HG02973 (cell line): ENCODE results near the gene ADIG.

ENCODE experiments used
- ATAC-seq: cut with Tn5 transposase; IDR thresholded peaks from one replicate; pipeline ENCODE4 v1.9.1; 2021; ENCODE audit warnings: moderate library complexity; ENCODE audit not compliant: unreplicated experiment

The ADIG gene

DNA sequence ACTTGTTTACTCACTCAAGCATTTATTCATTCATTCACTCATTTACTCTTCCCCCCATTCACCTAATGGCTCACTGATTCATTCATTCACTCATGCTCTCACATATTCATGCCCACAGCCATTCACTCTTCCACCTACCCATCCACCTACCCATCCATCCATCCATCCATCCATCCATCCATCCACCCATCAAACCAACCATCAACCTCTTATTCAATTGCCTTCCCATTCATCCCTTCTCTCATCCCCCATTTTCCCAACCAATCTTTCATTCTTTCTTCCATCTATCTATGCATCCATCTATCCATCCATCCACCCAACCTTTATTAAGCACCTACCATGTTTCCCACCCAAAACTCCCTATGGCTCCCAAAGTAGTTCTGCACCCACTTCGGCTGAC lies 19.1 kb downstream of the ADIG start:
- no peak for ATAC-seq

DNA sequence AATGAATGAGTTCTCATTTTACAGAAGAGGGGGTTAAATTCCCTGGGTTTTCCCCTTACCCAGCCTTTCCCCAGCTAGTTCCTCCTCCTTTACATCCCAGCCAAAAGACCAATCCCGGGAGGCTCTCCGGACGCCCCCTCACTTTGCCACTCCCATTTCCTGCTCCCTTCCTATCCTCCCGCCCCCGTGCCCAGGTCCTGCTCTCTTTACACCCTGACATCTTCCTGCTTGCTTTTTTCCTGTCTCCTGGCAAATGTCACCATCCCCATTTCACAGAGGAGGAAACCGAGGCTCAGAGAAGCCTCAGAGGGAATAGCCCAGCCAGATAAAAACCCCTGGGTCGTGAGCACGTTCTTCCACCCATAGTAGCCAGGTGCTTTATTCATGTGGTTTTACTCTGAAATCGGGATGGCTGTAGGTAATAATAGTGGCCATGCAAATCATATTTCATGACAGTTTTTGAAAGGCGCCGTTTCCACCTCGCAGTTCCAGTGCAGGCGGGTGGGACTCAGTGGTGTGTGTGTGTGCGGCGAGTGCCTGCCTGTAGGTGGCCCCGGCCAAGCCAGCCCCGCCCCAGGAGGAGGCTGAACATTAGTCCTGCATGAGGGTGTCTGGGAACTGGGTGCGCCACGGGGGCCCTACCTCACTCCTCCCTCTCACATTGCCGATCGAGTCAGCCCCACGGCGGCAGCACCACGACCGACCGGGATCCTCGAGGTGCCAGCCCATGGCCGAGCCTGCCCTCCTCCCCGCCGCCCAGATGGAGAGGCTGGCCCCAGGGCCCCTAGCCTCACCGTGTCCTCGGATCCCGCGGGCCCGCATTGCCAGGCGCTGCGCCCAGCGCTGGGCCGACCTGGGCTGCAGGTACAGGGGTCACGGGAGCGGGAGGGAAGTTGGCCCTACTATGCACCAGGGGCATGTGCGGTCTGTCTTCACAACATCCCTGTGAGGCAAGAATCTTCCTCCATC lies 20.5 kb downstream of the ADIG start, which contains the start of gene ARHGAP40:
Gene ARHGAP40, plus strand, starts transcription at position 594 of the 969 bp plus-strand sequence.
- ATAC-seq = peak; percentile 76

DNA sequence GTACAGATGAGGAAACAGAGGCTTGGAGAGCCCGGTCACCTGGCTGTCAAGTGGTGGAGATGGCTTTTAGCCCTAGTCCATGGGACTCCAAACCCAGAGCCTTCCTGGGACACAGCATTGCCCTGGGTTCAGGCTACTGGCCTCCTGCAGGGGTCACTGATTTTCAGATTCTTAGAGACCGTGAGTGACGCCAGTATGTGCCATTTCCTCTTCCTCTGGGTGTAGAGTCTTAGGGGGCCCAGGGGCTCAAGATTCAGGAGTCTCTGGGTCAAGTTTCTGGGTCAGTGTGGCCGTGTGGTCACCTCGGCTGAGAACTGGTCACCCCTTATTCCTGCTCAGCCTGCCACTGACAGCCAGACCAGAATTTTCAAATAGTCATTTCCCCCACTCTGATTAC lies 21.2 kb downstream of the ADIG start:
- no peak for ATAC-seq

DNA sequence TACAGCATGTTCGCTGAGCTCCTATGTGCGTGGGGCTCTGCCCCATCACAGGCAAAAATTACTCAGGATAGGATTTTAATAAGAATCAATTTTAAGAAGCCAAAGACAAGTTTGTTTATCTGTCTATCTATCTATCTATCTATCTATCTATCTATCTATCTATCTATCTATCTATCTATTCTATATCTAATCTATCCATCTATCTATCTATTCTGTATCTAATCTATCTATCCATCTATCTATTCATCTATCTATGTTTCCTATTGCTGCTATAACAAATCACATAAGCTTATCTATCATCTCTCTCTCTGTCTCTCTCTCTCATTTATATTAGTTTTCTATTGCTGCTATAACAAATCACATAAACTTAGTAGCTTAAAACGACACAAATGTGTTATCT lies 22.3 kb downstream of the ADIG start:
- no peak for ATAC-seq

DNA sequence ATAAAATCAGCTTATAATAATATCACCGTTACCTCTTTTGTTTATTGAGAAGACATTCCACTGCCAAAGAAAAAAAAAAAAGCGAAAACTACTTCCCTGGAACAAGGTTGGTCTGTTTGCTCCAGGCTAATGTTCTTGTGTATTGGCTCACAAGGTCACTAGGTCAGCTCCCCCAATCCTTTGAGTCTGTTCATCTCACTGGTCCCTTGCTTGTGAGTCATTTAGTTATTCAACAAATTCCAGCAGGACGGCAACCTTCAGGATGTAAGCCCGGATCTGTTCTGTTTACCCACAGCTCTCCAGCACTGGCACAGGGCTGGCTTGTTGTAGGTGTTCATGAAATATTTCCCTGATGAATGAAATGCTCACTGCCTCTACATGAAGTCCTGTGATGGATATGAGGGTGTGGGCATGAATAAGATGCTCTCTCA lies 23.9 kb downstream of the ADIG start:
- ATAC-seq = no peak

DNA sequence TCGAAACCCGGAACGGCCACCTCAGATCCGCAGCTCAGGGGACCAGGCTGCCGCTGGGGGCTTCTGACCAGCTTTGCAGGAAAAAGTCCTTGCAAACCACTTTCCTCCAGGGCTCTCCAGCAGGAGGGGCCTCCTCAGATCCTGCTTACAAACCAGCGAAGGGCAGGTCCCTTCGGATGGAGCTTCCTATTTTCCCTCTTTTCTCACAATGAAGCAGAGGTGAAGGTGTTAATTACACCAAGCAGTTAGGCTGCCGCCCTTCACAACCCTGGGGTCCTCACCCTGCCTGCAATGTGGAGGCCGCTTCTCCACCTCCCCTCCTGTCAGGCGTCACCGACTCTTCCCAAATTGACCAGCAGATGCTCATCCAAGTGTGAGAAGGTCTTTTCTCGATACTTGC lies 26.4 kb downstream of the ADIG start:
- ATAC-seq = no peak

DNA sequence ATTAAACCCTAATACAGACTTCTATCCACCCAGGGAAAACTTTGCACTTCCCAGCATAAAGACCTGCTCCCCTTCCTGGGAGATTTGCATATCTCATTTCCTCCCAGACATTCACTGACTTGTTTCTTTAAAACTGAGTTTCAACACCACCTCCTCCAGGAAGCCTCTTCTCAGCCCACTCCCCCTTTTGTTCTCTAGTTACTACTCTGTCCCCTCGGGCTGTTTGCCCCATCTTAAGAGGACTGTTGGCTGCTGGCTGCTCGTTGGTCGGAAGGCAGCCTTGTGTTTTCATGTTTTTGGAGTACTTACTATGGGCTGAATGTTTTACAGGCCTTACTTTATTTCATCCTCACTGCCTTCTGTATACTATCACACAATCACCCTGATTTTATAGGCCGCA lies 27.2 kb downstream of the ADIG start:
- no peak for ATAC-seq

DNA sequence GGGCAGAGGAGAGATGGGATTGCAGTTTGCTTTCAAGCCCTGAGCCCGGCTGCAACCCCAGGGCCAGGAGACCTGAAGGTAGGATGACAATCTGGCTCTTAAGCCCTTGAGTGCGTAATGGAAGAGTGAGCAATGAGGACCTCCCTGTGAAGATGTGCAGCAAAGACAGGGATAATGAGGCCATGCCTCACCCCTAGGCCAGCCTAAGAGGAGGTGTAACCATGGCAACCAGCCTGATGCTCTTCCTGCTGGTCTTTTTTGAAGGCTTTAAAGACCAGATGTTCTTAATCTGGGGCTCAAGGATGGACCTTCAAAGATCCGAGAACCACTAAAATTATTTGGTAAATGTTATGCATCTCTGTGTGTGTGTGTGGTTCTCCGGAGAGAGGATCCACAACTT lies 28.8 kb downstream of the ADIG start:
- ATAC-seq = no peak

DNA sequence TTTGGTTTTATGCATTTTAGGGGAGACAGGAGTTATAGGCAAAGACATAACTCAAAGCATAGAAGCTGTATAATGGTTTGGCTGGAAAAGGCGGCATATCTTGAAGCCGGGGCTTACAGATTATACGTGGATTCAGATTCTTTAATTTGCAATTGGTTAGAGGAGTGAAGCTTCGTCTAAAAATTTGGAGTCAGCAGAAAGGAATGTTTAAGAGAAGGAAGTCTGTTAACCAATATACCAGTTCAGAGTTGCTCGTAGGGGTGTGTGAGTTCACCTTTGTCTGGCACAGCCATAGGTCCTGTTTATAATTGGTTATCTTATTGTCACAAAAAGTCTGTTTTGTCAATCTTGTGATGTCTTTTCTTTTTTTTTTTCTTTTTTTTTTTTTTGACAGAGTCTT lies 29.5 kb downstream of the ADIG start:
- ATAC-seq = no peak

DNA sequence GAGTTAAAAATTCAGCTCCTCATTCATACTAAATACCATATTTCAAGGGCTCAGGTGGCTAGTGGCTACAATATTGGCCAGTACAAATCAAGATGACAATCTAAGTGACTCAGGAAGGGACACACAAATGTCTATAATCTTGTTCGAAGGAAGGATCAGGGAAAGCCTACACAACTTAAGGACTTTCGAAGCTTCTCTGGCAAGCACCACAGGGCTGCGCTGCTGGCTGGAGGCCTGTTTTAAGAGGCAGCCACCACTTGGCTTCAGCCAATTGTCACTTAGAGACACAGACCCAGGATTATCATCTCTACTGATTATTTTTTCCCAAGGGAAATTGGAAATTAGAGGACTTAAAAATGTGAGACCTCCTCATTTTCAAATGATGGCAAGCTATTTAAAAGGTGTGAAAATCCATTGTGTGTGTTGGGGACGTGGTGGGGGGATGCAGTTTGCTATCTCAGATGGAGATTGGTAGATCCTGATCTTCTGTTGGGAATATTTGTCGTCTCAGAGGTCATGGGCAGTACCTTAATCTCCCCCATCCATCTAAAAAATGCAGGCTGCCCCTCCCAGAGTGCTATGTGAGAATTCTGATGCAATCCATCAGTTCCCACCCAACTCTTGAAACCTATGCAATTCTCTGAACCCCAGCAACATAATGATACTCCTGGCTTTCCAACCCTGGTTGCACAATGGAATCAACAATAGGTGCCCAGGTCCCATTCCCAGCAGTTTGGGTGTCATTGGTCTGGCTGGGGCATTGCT lies 31.9 kb downstream of the ADIG start:
- ATAC-seq = no peak

DNA sequence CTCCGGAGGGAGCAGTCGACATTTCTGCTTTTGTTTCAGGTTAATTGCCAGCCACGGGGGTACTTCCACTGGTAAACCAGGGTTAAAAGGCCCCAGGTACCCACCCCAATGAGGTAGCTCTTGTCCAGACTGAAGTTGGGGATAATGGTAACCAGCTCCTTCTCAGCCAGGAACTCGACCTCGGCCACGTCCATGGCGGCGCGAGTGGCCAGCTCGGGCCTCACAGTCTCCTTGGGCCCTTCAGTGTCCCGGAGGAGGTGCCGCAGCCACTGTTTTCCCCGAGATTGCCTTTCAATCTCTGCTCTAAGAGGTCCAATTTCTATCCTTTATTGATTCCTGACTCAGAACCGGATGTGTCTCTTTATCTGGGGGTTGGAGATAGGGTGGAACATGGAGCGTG lies 34.3 kb downstream of the ADIG start:
- no peak for ATAC-seq

DNA sequence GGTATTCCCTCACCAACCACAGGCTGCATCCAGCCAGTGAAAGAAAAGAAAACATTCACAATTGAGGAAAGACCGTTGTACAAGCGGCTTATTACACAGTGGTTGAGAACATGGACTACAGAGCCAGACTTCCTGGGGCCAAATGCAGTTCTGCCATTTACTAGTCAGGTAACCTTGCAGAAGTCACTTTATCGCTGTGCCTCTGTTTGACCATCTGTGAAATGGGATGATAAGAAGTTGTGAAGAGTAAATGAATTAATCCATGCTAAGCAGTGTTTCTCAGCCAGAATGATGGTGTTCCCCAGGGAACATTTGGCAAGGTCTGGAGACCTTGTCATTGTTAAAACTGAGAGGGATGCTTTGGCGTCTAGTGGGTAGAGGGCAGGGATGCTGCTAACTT lies 35.5 kb downstream of the ADIG start:
- no peak for ATAC-seq

DNA sequence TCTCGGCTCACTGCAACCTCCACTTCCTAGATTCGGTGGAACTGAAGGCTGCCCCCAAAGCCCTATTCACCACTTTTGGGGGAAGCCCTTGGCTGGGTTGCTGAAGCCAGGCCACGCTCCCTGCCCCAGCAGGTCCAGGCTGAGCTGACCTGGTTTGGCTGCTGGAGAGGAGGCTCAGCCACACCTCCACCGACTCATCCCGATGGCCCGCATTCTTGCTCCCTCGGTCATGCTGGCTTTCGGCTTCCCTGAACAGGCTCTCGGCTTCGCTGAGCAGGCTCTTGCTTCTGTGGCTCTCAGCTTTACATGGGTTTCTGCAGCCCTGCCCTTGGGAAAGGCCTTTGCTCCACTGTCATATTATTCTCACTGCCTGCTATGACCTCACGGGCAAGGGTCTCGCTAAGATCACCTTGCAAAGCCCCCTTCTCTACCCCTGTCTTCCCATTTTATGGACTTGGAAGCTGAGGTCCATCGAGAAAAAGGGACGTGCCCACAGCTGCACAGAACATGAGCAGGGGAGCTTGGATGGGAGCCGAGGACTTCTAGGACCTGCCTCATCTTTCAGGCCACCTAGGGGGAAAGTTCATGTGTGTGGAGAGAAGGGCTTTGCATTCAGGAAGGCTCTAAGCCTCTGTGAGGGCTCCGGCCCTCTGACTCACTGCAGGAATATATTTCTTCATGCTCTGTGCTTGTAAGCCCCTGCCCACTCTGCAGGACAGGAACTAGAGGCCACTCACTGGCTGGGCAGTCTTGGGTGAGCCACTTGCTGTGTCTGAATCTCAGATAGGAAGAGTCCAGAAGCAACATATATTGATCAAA lies 36.2 kb downstream of the ADIG start:
- no peak for ATAC-seq

DNA sequence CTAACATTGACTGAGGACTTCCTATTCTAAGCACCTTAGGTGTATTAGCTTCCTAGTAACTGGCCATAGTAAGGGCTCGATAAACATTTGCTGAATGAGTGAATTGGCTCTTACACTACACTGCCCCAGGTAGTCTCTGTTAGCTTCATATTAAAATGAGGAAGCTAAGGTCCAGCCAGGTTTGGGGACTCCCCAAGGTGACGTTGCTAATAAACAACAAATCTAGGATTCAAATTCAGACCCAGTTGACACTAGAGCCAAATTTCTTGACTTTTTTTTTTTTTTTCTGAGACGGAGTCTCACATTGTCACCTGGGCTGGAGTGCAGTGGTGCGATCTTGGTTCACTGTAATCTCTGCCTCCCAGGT lies 36.8 kb downstream of the ADIG start:
- no peak for ATAC-seq

DNA sequence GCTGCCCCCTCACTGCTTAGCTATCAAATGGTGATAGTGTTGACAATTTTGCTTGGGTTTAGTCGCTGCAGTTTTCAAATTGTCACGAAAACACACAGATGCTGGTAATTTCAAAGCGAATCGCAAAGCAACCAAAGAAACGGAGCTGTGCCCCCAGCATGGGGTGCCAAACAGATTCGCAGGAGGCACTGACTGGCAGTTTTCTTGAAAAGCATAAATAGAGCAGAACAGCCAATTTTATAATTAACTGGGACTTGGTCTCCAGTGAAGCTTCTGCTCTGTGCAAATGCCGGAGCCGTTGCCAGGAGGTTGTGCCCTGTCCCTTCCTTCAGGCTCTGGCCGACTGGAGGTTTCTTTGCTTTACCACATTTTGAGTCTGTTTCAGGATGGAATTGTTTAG lies 39.4 kb downstream of the ADIG start:
- no peak for ATAC-seq

DNA sequence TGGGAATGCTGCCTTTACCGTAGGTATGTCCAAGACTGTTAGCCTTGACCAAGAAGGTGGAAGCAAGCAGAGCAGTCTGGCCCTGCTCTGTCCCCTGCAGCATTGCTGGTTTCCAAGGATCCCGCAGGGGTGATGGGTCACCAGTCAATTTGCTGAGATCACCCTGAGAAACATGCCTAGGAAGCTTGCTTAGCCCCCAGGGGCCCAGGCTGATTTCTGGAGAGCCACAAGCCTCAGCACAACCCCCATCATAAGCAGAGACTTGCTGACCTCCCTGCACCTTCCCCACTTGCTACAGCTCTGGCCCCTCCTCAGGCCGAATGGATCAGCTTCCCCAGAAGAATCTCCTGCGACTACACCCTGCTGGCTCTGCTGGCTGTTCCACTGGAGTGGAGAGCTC lies 42.1 kb downstream of the ADIG start:
- no peak for ATAC-seq

DNA sequence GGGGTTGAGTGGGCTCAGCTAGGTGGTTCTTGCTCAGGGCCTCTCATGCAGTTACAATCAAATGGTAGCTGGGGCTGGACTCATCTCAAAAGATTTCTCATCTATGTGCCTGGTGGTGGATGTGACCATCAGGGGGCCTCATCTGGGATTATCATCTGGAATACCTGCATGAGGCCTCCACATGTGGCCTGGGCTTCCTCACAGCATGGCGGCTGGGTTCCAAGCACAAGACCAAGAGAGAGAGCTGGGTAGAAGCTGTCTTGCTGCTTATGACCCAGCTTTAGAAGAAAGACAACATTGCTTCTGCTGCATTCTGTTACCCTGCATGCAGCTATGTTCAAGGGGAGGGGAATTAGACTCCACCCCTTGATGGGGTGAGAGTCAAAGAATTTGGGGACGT lies 43.1 kb downstream of the ADIG start:
- ATAC-seq = no peak

DNA sequence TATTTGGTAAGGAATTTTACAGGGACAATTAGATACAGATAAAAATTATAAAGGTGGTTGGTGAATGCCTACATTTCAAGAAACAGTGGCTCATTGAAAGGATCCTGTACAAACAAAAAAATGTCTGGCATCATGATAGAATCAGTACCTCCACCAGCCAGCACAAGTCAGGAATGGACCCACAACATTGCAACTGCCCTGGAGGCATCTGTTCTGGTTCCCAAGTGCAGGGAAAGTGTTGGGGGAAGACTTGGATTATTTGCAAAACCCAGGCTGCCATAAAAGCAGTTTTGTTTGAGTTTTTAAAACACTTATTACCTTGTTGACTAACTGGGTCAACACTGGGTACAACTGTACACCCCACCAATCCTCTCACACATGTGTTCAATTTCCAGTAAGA lies 44.9 kb downstream of the ADIG start:
- no peak for ATAC-seq

DNA sequence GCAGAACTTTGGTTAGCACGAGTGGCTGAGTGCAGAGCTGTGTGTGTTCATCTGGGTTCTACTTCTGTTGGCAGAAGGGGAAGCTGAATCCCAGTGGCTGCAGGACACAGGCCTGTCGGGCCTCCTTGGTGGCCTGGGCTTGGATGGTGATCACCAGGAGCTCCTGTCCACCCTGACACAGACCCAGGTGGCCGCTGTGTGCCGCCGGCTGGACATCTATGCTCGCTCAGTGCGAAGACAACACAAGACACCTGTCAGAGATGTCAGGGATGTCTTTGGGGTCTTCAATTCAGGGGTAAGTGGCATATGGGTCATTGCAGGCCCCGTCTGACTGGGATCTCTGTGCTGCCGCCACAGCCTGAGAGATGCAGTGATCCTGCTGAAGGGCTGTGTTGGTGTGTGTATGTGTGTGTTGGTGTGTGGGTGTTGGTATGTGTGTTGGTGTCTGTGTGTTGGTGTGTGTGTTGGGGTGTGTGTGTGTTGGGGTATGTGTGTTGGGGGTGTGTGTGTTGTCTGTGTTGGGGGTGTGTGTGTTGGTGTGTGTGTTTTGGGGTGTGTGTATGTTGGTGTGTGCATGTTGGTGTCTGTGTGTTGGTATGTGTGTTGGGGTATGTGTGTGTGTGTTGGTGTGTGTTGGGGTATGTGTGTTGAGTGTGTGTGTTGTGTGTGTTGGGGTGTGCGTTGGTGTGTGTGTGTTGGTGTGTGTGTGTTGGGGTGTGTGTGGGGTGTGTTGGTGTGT lies 46.1 kb downstream of the ADIG start:
- ATAC-seq = no peak

DNA sequence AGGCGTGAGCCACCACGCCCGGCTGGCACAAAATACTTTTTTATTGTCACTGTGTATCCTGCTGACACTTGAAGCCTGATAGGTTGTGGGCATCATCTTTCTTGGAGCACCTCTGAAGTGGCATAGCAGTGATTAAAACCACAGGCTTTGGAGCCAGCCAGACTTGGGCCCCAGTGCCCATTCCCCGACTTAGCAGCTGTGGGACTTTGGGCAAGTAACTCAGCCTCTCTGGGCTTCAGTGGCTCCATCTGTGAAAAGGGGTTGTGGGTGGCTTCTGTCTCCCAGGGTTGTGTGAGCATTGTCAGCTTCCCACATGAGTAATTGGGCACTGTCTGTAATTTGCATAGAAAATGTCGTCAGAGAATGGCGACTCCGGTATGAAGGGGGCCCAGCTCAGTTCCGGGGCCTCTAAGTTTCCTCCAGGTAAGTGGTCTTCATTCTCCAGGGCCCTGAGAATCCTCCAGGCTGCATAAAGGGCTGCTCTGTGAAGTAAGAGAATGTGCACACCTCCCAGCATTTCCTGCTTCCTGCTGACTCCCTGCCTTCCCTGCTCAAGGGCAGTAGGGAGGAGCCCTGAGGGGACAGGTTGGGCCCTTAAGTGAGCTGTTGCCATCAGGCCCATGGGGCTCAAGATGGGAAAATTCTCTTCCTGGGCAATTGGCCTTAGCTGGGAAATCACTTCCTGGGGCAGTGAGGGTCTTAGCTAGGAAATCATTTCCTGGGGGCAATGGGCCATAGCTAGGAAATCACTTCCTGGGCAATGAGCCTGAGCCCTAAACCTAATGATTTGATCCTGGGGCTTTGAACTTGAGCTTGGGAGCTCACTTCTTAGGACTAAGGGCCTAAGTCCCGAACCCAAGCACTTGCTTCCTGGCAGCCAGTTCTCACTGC lies 47.8 kb downstream of the ADIG start:
- no peak for ATAC-seq
